GM23338 (cell line): Measurements from ENCODE around the gene CRB2. TPM values are rescaled to one million over a fixed set of nuclear protein-coding genes. Genes with fewer than 3 reads are reported as not detected.

ENCODE experiments used
- ATAC-seq: fragments of 200-7000 bp; cut with Tn5 transposase; 3 replicates; pipeline ENCODE4 v1.9.1; 2020
- DNase-seq: peaks from one replicate; pipeline ENCODE4 v3.0.0-alpha.2; 2015; ENCODE audit warnings: low spot score
- H2AFZ ChIP-seq: fragments of 200-600 bp; sonication (generic); 2 replicates; pipeline ENCODE4 v1.8.0; 2016; ENCODE audit warnings: antibody characterized with exemption, mild to moderate bottlenecking, moderate library complexity
- H3F3A ChIP-seq: fragments of 200-600 bp; sonication (generic); replicated peaks from 2 replicates; pipeline ENCODE4 v1.8.0; 2017; ENCODE audit warnings: antibody characterized with exemption, mixed run types, low read depth
- H3K27ac ChIP-seq: fragments of 200-600 bp; sonication (generic); 2 replicates; pipeline ENCODE4 v1.6.1; 2016; ENCODE audit warnings: low read depth
- H3K27me3 ChIP-seq: fragments of 200-600 bp; sonication (generic); 2 replicates; pipeline ENCODE4 v1.8.0; 2016; ENCODE audit warnings: mild to moderate bottlenecking, mixed run types, moderate library complexity; ENCODE audit not compliant: insufficient read depth
- H3K36me3 ChIP-seq: fragments of 200-600 bp; sonication (generic); 2 replicates; pipeline ENCODE4 v1.8.0; 2016; ENCODE audit warnings: mild to moderate bottlenecking; ENCODE audit not compliant: insufficient read depth
- H3K4me1 ChIP-seq: fragments of 200-600 bp; sonication (generic); 2 replicates; pipeline ENCODE4 v1.8.0; 2016; ENCODE audit warnings: mild to moderate bottlenecking, moderate library complexity; ENCODE audit not compliant: insufficient read depth
- H3K4me2 ChIP-seq: fragments of 200-600 bp; sonication (generic); 2 replicates; pipeline ENCODE4 v1.7.1; 2017; ENCODE audit warnings: mixed run types
- H3K4me3 ChIP-seq: fragments of 200-600 bp; sonication (generic); 2 replicates; pipeline ENCODE4 v1.6.1; 2016; ENCODE audit warnings: mixed run types
- H3K79me2 ChIP-seq: fragments of 200-600 bp; sonication (generic); replicated peaks from 2 replicates; pipeline ENCODE4 v1.8.0; 2017; ENCODE audit warnings: mild to moderate bottlenecking; ENCODE audit not compliant: insufficient read depth
- H3K9me2 ChIP-seq: fragments of 200-600 bp; sonication (generic); 2 replicates; pipeline ENCODE4 v1.8.0; 2017; ENCODE audit not compliant: insufficient read depth
- H4K20me1 ChIP-seq: fragments of 200-600 bp; sonication (generic); replicated peaks from 2 replicates; pipeline ENCODE4 v1.8.0; 2017; ENCODE audit warnings: mild to moderate bottlenecking; ENCODE audit not compliant: insufficient read depth
- H3K27ac Mint-ChIP-seq: 2 replicates; pipeline ENCODE4 v1.8.0; 2020; ENCODE audit warnings: inconsistent platforms, mild to moderate bottlenecking, moderate library complexity, mixed read lengths
- H3K27me3 Mint-ChIP-seq: 3 replicates; pipeline ENCODE4 v1.8.0; 2022; ENCODE audit warnings: low read depth, mild to moderate bottlenecking, moderate library complexity, mixed read lengths, inconsistent platforms; ENCODE audit not compliant: insufficient read depth, poor library complexity
- H3K36me3 Mint-ChIP-seq: 3 replicates; pipeline ENCODE4 v1.8.0; 2021; ENCODE audit warnings: low read depth, mild to moderate bottlenecking, inconsistent platforms, moderate library complexity, mixed read lengths
- H3K4me1 Mint-ChIP-seq: 3 replicates; pipeline ENCODE4 v1.8.0; 2020; ENCODE audit warnings: mild to moderate bottlenecking, inconsistent platforms, mixed read lengths
- H3K4me3 Mint-ChIP-seq: 3 replicates; pipeline ENCODE4 v1.8.0; 2021; ENCODE audit warnings: moderate library complexity, mild to moderate bottlenecking, inconsistent platforms, mixed read lengths
- H3K9me3 Mint-ChIP-seq: 3 replicates; pipeline ENCODE4 v1.8.0; 2020; ENCODE audit warnings: moderate library complexity, mild to moderate bottlenecking, inconsistent platforms, mixed read lengths
- CREB1 ChIP-seq: fragments of 250-450 bp; sonication (Bioruptor Pico); IDR thresholded peaks from 2 replicates; pipeline ENCODE4 v1.5.0; 2020; ENCODE audit warnings: low read depth, mild to moderate bottlenecking, moderate library complexity
- JUNB ChIP-seq: IDR thresholded peaks from one replicate; pipeline ENCODE4 v1.6.1; 2016; ENCODE audit warnings: antibody characterized with exemption; ENCODE audit not compliant: unreplicated experiment
- NANOG ChIP-seq: IDR thresholded peaks from 2 replicates; pipeline ENCODE4 v1.6.1; 2016; ENCODE audit warnings: antibody characterized with exemption, borderline replicate concordance
- POLR2AphosphoS5 ChIP-seq: IDR thresholded peaks from 2 replicates; pipeline ENCODE4 v1.6.1; 2016; ENCODE audit warnings: antibody characterized with exemption, low read depth
- STAT1 ChIP-seq: IDR thresholded peaks from one replicate; pipeline ENCODE4 v1.6.1; 2016; ENCODE audit warnings: antibody characterized with exemption; ENCODE audit not compliant: unreplicated experiment
- ZNF114 ChIP-seq: fragments of 250-450 bp; sonication (Bioruptor Pico); IDR thresholded peaks from 2 replicates; pipeline ENCODE4 v1.5.0; 2020; ENCODE audit warnings: mild to moderate bottlenecking, moderate library complexity
- ZNF331 ChIP-seq: fragments of 250-450 bp; sonication (Bioruptor Pico); IDR thresholded peaks from 2 replicates; pipeline ENCODE4 v1.5.0; 2020; ENCODE audit warnings: low read depth, mild to moderate bottlenecking, moderate library complexity
- polyA plus RNA-seq: library from polyadenylated mRNA; unstranded; fragments of >200 nt; fragmentation: Nextera tagmentation; extraction: Ambion mirVana; gene quantifications from 2 replicates; pipeline ENCODE4 v1.2.1, GENCODE V29; 2016
- total RNA-seq: library from RNA; depleted of rRNA; stranded (reverse); fragments of >200 nt; shearing (Covaris generic); gene quantifications from 2 replicates; pipeline ENCODE4 v1.2.3, GENCODE V29; 2014
- TF ChIP-seq, protein P1 (sequence below), 2 experiments: fragments of 200-600 bp in 1 of 2; sonication (generic) in 1 of 2; conservative IDR thresholded peaks; 2 replicates each; pipeline versions ENCODE4 v1.5.1 to v1.6.1; 2016 to 2017; ENCODE audit warnings: antibody characterized with exemption in 2 of 2, low read depth in 2 of 2, mild to moderate bottlenecking in 2 of 2, moderate library complexity in 1 of 2
- TF ChIP-seq, protein P2 (sequence below): IDR thresholded peaks from one replicate; pipeline ENCODE4 v1.6.1; 2018; ENCODE audit warnings: antibody characterized with exemption; ENCODE audit not compliant: unreplicated experiment

CRB2 gene
- total and polyA plus RNA-seq, 2 experiments from 2014 or later = 0.34 to 10.2 TPM

GRCh38 chr9:123353984-123354591 lies 1.9 kb upstream of the CRB2 start:
- Histone ChIP-seq H3K27me3 (no peaks in the 10 kb centered on the region), H3K4me2 (peak overlapping the region; percentile 76), H3K4me1 (peaks cover 34% of the 10 kb centered on the region), H3F3A (0 out of 2 replicates have a peak, but pooled peaks cover 9% of the 10 kb centered on the region), H3K36me3 (no peaks in the 10 kb centered on the region), H3K9me2 (no peaks in the 10 kb centered on the region), H4K20me1 (no peaks in the 10 kb centered on the region), H3K27ac (no peak overlapping the region), H2AFZ (no peak overlapping the region), H3K79me2 (no peaks in the 10 kb centered on the region), H3K4me3 (peak overlapping the region; percentile 41; the same call in 1 of the 2 replicates)
- peak overlapping the region; percentile 51; the same call in 2 of the 3 replicates for H3K4me3 Mint-ChIP-seq
- DNase-seq = peak; percentile 91
- peak; percentile 62 for ATAC-seq
- no peaks in the 10 kb centered on the region; the same call in 2 of the 3 replicates for H3K9me3 Mint-ChIP-seq
- no peaks in the 10 kb centered on the region; the same call in 2 of the 3 replicates for H3K36me3 Mint-ChIP-seq
- no peak overlapping the region for H3K27ac Mint-ChIP-seq
- H3K4me1 Mint-ChIP-seq = peaks cover 44% of the 10 kb centered on the region
- TF ChIP-seq, protein P1, sequence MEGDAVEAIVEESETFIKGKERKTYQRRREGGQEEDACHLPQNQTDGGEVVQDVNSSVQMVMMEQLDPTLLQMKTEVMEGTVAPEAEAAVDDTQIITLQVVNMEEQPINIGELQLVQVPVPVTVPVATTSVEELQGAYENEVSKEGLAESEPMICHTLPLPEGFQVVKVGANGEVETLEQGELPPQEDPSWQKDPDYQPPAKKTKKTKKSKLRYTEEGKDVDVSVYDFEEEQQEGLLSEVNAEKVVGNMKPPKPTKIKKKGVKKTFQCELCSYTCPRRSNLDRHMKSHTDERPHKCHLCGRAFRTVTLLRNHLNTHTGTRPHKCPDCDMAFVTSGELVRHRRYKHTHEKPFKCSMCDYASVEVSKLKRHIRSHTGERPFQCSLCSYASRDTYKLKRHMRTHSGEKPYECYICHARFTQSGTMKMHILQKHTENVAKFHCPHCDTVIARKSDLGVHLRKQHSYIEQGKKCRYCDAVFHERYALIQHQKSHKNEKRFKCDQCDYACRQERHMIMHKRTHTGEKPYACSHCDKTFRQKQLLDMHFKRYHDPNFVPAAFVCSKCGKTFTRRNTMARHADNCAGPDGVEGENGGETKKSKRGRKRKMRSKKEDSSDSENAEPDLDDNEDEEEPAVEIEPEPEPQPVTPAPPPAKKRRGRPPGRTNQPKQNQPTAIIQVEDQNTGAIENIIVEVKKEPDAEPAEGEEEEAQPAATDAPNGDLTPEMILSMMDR (conservative IDR thresholded peaks at IDR 0.05; ENCODE audit: low read depth in 2 of 2) = peak; percentile 83 to 98
- TF ChIP-seq CREB1 (CRISPR knock-in tag) (peak; percentile 58), STAT1 (no peak)
- H3K27me3 Mint-ChIP-seq = peaks cover 32% of the 10 kb centered on the region

DNA sequence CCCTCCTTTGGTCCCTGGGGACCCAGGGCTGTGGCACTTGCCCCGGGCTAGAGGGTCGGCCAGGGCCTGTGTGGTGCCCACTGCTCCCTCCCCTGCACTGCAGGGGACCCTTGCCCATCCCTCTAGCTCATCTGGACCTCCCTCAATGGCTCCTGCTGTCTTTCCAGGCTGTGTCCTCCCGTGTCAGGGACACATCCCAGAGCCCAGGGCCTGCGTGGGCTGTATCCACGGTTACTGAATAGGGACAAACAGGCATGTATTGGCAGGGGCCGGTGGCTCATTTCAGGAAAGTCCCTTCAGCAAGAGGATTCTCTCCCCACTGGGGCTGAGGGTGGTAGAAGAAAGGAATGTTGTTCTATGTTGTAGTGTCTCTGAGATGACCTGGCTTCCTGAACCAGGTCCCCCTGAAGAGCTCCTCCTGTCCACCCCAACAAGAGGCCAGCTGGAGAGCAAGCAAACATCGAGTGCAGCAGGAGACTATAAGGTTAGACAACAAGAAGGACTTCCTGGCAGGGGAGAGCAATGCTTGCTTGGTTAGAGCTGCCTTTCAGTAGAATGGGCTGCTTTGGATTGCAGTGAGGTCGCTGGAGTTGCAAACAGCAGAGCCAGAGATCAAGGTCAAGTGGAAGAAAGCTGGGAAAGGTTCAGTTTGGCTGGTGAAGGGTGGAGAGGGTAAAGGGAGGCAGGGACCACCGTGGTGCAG lies 1.0 kb upstream of the CRB2 start:
- no peaks in the 10 kb centered on the region for H4K20me1 ChIP-seq
- H2AFZ ChIP-seq = no peak overlapping the region
- H3K36me3 ChIP-seq = no peaks in the 10 kb centered on the region
- Mint-ChIP-seq H3K27ac (no peak overlapping the region), H3K4me3 (peak overlapping the region; percentile 65), H3K4me1 (peaks cover 52% of the 10 kb centered on the region), H3K27me3 (peaks cover 39% of the 10 kb centered on the region), H3K9me3 (no peaks in the 10 kb centered on the region; the same call in 2 of the 3 replicates), H3K36me3 (no peaks in the 10 kb centered on the region; the same call in 2 of the 3 replicates)
- H3K9me2 ChIP-seq = no peaks in the 10 kb centered on the region
- no peak overlapping the region for H3K27ac ChIP-seq
- peaks cover 42% of the 10 kb centered on the region for H3K4me1 ChIP-seq
- 0 out of 2 replicates have a peak, but pooled peaks cover 9% of the 10 kb centered on the region for H3F3A ChIP-seq
- H3K4me3 ChIP-seq = peak overlapping the region; percentile 60; the same call in 1 of the 2 replicates
- H3K4me2 ChIP-seq = peak overlapping the region; percentile 87; the same call in 1 of the 2 replicates
- ATAC-seq (no peak), DNase-seq (no peak)
- no peaks in the 10 kb centered on the region for H3K27me3 ChIP-seq
- no peaks in the 10 kb centered on the region for H3K79me2 ChIP-seq
- no peak for TF ChIP-seq ZNF114 (CRISPR knock-in tag)
- TF ChIP-seq, protein P1 (conservative IDR thresholded peaks at IDR 0.05; ENCODE audit: low read depth in 2 of 2) = no peak
- TF ChIP-seq POLR2AphosphoS5 = no peak
- no peak for TF ChIP-seq ZNF331 (CRISPR knock-in tag)
- TF ChIP-seq NANOG = no peak
- TF ChIP-seq, protein P2, sequence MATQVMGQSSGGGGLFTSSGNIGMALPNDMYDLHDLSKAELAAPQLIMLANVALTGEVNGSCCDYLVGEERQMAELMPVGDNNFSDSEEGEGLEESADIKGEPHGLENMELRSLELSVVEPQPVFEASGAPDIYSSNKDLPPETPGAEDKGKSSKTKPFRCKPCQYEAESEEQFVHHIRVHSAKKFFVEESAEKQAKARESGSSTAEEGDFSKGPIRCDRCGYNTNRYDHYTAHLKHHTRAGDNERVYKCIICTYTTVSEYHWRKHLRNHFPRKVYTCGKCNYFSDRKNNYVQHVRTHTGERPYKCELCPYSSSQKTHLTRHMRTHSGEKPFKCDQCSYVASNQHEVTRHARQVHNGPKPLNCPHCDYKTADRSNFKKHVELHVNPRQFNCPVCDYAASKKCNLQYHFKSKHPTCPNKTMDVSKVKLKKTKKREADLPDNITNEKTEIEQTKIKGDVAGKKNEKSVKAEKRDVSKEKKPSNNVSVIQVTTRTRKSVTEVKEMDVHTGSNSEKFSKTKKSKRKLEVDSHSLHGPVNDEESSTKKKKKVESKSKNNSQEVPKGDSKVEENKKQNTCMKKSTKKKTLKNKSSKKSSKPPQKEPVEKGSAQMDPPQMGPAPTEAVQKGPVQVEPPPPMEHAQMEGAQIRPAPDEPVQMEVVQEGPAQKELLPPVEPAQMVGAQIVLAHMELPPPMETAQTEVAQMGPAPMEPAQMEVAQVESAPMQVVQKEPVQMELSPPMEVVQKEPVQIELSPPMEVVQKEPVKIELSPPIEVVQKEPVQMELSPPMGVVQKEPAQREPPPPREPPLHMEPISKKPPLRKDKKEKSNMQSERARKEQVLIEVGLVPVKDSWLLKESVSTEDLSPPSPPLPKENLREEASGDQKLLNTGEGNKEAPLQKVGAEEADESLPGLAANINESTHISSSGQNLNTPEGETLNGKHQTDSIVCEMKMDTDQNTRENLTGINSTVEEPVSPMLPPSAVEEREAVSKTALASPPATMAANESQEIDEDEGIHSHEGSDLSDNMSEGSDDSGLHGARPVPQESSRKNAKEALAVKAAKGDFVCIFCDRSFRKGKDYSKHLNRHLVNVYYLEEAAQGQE = no peak
- TF ChIP-seq CREB1 (CRISPR knock-in tag) = no peak
- TF ChIP-seq JUNB = no peak
- TF ChIP-seq STAT1 = no peak
